T-helper 2 cell treated with Interferon-gamma antibody and Interleukin-4, amounts not matched to agents 5 μg/mL and 100 μg/mL, for 36 hours (primary cell): ENCODE measurements around the gene SLC25A51.
"Not testable (repeated sequence)": the region's sequence is repeated elsewhere in the genome, so short reads cannot be mapped to it uniquely, and the experiment has no call there.

Experiments used
- DNase-seq: peaks from one replicate; pipeline ENCODE4 v3.0.0; 2021; ENCODE audit warnings: low spot score
- H3K27ac Mint-ChIP-seq: one replicate; pipeline ENCODE4 v1.8.0; 2021; ENCODE audit warnings: mild to moderate bottlenecking, mixed read lengths
- H3K27me3 Mint-ChIP-seq: one replicate; pipeline ENCODE4 v1.8.0; 2021; ENCODE audit warnings: low read depth, mixed read lengths
- H3K36me3 Mint-ChIP-seq: one replicate; pipeline ENCODE4 v1.8.0; 2021; ENCODE audit warnings: low read depth, mixed read lengths
- H3K4me1 Mint-ChIP-seq: one replicate; pipeline ENCODE4 v1.8.0; 2021; ENCODE audit warnings: low read depth, mixed read lengths
- H3K4me3 Mint-ChIP-seq: one replicate; pipeline ENCODE4 v1.8.0; 2022; ENCODE audit warnings: mild to moderate bottlenecking, moderate library complexity, mixed read lengths
- H3K9me3 Mint-ChIP-seq: one replicate; pipeline ENCODE4 v1.8.0; 2021; ENCODE audit warnings: mixed read lengths

The SLC25A51 gene

DNA sequence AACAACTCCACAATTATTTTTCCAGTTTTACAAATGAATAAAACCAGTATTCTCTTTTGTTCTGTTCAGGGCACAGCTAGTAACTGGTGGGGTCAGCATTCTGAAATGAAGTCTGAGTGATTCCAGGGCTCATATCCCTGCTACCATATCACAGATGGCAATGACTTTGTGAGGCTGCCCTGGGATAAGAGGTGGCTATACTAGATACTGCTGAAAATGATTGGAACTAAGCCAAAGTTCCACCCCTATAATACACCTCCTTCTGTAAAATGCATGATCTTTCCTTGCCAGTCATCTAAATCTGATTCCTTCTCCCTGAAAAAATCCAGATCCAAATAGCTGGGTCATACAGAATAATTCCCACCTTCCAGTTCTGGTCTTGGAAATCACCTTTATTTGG is 14.4 kb downstream of the SLC25A51 start:
- no peaks in the 10 kb centered on the region for H3K27me3 Mint-ChIP-seq
- H3K4me3 Mint-ChIP-seq, result no peak overlapping the region
- H3K36me3 Mint-ChIP-seq, result peaks cover 49% of the 10 kb centered on the region
- no peak overlapping the region for H3K27ac Mint-ChIP-seq
- no peak for DNase-seq
- H3K4me1 Mint-ChIP-seq, result no peaks in the 10 kb centered on the region
- H3K9me3 Mint-ChIP-seq, result no peaks in the 10 kb centered on the region

DNA sequence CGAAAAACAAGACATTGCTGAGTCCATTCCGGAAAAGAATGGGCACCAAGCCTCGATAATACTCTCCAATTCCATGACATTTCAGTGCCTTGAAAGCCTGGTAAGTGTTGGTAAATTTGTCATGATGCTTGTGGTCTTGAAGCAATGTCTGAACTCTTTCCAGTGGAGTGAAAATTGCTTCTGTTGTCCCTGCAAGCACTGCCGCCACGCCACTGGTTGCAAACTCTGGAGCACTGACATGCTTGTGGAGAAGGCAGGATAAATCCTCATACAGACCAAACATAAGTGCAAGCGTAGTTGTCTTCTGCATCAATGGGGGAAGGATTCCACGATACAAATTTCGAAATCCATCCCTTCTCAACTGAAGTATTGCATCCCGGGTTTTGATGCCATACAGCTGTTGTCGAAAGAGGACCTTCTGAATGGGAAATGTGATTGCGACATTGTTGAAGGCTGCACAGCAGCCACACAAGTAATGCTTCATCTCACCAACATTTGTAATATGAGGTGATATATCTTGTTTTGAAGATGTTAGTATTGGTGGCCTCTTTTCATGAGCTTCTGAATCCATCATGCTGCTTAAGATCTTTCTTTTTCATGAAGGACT is 15.8 kb downstream of the SLC25A51 start:
- not testable (repeated sequence) for DNase-seq, H3K27me3 Mint-ChIP-seq, H3K4me3 Mint-ChIP-seq, H3K9me3 Mint-ChIP-seq, H3K27ac Mint-ChIP-seq, H3K4me1 Mint-ChIP-seq
- peaks cover 38% of the 10 kb centered on the region for H3K36me3 Mint-ChIP-seq

DNA sequence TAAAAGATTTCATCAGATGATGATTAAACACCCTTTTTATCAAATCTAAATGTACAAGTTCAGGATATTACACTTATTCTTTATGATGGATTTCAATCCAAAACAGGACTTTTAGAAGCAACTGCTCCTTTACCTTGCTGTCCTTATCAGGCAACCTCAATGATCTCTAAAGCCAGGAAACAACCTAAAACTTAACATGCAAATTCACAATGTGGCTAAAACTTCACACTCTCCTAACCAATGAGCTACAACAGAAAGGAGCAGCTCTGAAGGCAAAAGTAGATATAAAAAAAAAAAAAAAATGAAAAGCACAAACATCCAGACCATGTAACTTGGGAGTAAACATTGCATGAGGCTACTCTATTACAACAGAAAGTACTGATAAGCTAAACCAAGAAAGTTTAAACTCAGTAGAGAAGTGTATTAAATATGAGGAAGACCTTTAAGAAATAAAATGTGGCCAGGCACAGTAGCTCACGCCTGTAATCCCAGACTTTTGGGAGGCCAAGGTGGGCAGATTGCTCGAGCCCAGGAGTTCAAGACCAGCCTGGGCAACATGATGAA is 22.9 kb downstream of the SLC25A51 start:
- H3K36me3 Mint-ChIP-seq, result peaks cover 24% of the 10 kb centered on the region
- H3K27me3 Mint-ChIP-seq, result no peaks in the 10 kb centered on the region
- no peak overlapping the region for H3K27ac Mint-ChIP-seq
- no peak overlapping the region for H3K4me3 Mint-ChIP-seq
- H3K9me3 Mint-ChIP-seq, result no peaks in the 10 kb centered on the region
- no peak for DNase-seq
- H3K4me1 Mint-ChIP-seq, result peaks cover 2% of the 10 kb centered on the region

GRCh38 chr9:37876376-37876775 is 27.6 kb downstream of the SLC25A51 start:
- Mint-ChIP-seq H3K9me3 (no peaks in the 10 kb centered on the region), H3K36me3 (peaks cover 19% of the 10 kb centered on the region), H3K27ac (no peak overlapping the region), H3K4me3 (no peak overlapping the region), H3K27me3 (no peaks in the 10 kb centered on the region), H3K4me1 (peaks cover 2% of the 10 kb centered on the region)
- DNase-seq, result no peak

DNA sequence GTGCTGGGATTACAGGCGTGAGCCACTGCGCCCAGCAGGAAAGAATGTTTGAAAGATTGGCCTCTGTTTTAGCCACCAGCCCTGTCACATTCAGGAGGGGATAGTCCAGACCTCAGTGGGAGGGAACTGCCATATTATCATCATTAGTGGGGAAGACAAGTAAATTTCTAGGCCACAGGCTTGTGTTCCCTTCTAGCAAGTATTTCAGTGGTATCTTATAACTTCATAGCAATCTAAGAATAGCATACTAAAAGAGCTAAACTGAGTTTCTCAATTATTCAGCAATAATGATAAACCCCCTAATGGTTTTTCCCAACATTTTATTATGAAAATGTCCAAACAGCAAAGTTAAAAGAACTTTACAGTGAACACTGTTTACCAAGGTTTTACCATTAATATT is 30.0 kb downstream of the SLC25A51 start:
- Mint-ChIP-seq H3K4me1 (no peaks in the 10 kb centered on the region), H3K27ac (no peak overlapping the region), H3K36me3 (peaks cover 12% of the 10 kb centered on the region), H3K27me3 (no peaks in the 10 kb centered on the region), H3K9me3 (no peaks in the 10 kb centered on the region), H3K4me3 (no peak overlapping the region)
- DNase-seq, result no peak

- no peaks in the 10 kb centered on the region for H3K9me3 Mint-ChIP-seq
- H3K4me3 Mint-ChIP-seq, result no peak overlapping the region
- no peaks in the 10 kb centered on the region for H3K27me3 Mint-ChIP-seq
- H3K36me3 Mint-ChIP-seq, result peaks cover 2% of the 10 kb centered on the region
- no peak overlapping the region for H3K27ac Mint-ChIP-seq
- no peaks in the 10 kb centered on the region for H3K4me1 Mint-ChIP-seq
- no peak for DNase-seq
Observed at GRCh38 chr9:37870799-37871176, 33.1 kb downstream of the SLC25A51 start.

- Mint-ChIP-seq H3K4me3 (no peak overlapping the region), H3K27me3 (no peaks in the 10 kb centered on the region), H3K4me1 (no peaks in the 10 kb centered on the region), H3K36me3 (peaks cover 2% of the 10 kb centered on the region), H3K27ac (no peak overlapping the region), H3K9me3 (no peaks in the 10 kb centered on the region)
- DNase-seq, result no peak
Observed at GRCh38 chr9:37870081-37870798, 33.7 kb downstream of the SLC25A51 start.

DNA sequence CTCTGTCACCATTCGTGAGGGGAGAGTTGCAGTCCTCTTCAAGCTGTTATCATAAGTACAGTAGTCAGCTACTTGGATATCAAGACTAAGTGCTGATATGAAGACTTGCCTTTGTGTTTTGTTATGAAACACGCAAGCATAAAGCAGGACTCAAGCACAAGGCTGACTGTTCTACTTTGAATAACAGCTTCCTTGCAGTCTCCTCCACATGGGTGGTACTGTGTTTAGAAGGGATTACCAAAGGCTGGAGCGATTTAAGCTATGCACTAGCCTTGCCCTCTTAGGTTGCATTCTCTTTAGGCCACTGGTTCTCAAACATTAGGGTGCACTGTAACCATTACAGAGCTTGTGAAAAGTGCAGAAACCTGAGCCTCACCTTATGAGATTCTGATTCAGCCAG is 41.4 kb downstream of the SLC25A51 start:
- Mint-ChIP-seq H3K9me3 (no peaks in the 10 kb centered on the region), H3K27ac (no peak overlapping the region), H3K4me1 (no peaks in the 10 kb centered on the region), H3K27me3 (no peaks in the 10 kb centered on the region), H3K36me3 (peaks cover 22% of the 10 kb centered on the region), H3K4me3 (no peak overlapping the region)
- DNase-seq, result no peak

DNA sequence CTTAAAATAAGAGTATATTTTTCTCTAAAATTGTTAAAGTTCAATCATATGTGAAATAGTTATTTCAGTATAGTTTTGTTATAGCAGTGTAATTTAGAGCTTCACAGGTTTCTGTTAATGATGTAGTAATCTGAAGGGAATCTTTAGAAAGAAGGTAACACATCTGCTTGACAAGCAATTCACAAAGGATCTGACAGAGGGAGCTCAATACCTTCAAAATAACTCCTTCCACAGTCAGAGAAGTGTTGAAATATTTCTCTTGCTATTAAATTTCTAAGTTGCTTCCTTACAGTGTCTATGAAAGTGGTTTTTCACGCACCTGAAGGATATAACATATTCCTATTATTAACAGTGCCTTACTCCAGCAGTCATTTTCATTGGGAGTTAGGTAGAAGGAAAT is 44.9 kb downstream of the SLC25A51 start:
- Mint-ChIP-seq H3K4me1 (no peaks in the 10 kb centered on the region), H3K4me3 (no peak overlapping the region), H3K36me3 (peaks cover 26% of the 10 kb centered on the region), H3K9me3 (no peaks in the 10 kb centered on the region), H3K27me3 (no peaks in the 10 kb centered on the region), H3K27ac (no peak overlapping the region)
- no peak for DNase-seq

- Mint-ChIP-seq H3K27me3 (no peaks in the 10 kb centered on the region), H3K9me3 (no peaks in the 10 kb centered on the region), H3K4me3 (no peak overlapping the region), H3K27ac (no peak overlapping the region), H3K36me3 (peaks cover 23% of the 10 kb centered on the region), H3K4me1 (no peaks in the 10 kb centered on the region)
- no peak for DNase-seq
Observed at GRCh38 chr9:37856551-37856950, 47.4 kb downstream of the SLC25A51 start.

DNA sequence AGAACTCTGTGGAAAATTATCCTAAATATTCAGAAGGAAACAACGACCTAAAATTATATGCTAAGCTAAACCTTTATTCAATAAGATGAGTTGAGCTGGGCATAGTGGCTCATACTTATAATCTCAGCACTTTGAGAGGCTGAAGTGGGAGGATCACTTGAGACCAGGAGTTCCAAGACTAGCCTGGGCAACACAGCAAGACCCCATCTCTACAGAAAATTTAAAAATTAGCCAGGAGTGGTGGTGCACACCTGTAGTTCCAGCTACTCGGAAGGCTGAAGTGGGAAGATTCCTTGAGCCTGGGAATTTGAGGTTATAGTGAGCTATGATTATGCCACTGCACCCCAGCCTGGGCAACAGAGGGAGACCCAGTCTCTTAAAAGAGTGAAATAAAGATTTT is 51.7 kb downstream of the SLC25A51 start:
- Mint-ChIP-seq H3K27me3 (no peaks in the 10 kb centered on the region), H3K27ac (no peak overlapping the region), H3K9me3 (no peaks in the 10 kb centered on the region), H3K4me3 (no peak overlapping the region), H3K4me1 (no peaks in the 10 kb centered on the region), H3K36me3 (peaks cover 9% of the 10 kb centered on the region)
- no peak for DNase-seq

DNA sequence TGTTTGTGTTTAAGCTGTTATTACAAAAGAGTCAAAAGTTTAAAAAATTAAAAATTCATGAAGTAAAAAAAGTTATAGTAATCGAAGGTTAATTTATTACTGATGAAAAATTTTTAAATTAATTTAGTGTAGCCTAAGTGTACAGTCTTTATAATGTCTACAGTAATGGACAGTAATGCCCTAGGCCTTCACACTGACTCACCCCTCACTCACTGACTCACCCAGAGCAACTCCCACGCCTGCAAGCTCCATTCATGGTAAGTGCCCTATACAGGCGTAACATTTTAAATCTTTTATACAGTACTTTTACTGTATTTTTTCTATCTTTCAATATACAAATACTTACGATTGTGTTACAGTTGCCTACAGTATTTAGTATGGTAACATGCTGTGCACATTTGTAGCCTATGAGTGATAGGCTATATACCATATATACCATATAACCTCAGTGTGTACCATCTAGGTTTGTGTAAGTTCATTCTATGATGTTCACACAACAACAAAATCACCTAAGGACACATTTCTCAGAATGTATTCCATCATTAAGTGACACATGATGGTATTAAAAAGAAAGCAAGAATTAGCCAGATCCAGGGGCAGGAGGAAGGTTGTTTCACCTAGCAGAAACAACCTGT is 63.2 kb downstream of the SLC25A51 start:
- H3K27ac Mint-ChIP-seq, result no peak overlapping the region
- DNase-seq, result peak; percentile 12
- no peaks in the 10 kb centered on the region for H3K27me3 Mint-ChIP-seq
- no peak overlapping the region for H3K4me3 Mint-ChIP-seq
- H3K4me1 Mint-ChIP-seq, result peaks cover 11% of the 10 kb centered on the region
- no peaks in the 10 kb centered on the region for H3K9me3 Mint-ChIP-seq
- peaks cover 18% of the 10 kb centered on the region for H3K36me3 Mint-ChIP-seq

- peaks cover 11% of the 10 kb centered on the region for H3K4me1 Mint-ChIP-seq
- H3K4me3 Mint-ChIP-seq, result no peak overlapping the region
- DNase-seq, result no peak
- no peak overlapping the region for H3K27ac Mint-ChIP-seq
- H3K9me3 Mint-ChIP-seq, result no peaks in the 10 kb centered on the region
- H3K36me3 Mint-ChIP-seq, result peaks cover 15% of the 10 kb centered on the region
- no peaks in the 10 kb centered on the region for H3K27me3 Mint-ChIP-seq
Observed at GRCh38 chr9:37839496-37840461, 64.1 kb downstream of the SLC25A51 start.
